Dedifferentiated amniotic fluid mesenchymal stem cell (primary cell): ENCODE measurements around the gene DDIT4.
A peak's percentile ranks its signal among the peaks of the same experiment; 100 is the strongest.

Source experiments
- DNase-seq: peaks from one replicate; pipeline ENCODE4 v3.0.0-alpha.2; 2016; ENCODE audit errors: extremely low spot score

Gene DDIT4

GRCh38 chr10:72316748-72317435 lies 43.2 kb downstream of the DDIT4 start:
- DNase-seq, result no peak

DNA sequence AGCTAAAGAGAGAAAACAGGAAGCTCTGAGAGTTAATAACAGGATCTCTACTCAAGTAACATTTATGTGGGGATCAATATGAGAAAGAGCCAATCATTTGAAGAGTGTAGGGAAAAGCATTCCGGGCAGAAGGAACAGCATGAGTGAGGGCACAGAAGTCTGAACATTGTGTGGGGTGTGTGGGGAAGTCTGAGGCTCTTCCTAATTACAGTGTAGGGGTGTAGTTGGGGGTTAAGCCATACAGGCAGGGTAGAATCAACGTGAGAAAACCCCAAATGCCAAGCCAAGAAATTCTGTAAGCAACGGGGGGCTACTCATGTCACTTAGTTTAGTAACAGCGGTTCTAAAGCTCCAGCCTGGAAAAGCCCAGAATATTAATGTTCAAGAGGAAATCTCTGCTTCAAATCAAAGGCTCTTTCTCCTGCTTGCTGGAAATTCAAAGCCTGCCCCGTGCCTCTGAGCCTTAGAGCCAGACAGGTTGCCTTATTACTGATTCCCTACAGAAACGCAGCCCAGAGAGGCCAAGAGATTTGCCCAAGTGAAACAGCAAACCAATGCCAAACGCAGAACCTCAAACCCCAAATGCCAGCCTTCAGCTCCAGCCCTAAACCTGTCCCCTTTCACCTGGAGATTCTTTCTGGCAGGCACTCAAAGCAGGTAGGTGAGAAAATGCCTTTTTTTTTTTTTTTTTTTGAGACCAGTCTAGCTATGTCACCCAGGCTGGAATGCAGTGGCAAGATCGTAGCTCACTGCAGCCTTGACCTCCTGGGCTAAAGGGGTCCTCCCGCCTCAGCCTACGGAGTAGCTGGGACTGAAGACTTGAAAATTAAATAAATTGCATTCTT lies 44.9 kb downstream of the DDIT4 start:
- DNase-seq, result no peak

GRCh38 chr10:72319416-72320254 lies 45.9 kb downstream of the DDIT4 start:
- DNase-seq, result peak; percentile 69

- peak; percentile 99 for DNase-seq
Observed at GRCh38 chr10:72320676-72321247, 47.0 kb downstream of the DDIT4 start.

DNA sequence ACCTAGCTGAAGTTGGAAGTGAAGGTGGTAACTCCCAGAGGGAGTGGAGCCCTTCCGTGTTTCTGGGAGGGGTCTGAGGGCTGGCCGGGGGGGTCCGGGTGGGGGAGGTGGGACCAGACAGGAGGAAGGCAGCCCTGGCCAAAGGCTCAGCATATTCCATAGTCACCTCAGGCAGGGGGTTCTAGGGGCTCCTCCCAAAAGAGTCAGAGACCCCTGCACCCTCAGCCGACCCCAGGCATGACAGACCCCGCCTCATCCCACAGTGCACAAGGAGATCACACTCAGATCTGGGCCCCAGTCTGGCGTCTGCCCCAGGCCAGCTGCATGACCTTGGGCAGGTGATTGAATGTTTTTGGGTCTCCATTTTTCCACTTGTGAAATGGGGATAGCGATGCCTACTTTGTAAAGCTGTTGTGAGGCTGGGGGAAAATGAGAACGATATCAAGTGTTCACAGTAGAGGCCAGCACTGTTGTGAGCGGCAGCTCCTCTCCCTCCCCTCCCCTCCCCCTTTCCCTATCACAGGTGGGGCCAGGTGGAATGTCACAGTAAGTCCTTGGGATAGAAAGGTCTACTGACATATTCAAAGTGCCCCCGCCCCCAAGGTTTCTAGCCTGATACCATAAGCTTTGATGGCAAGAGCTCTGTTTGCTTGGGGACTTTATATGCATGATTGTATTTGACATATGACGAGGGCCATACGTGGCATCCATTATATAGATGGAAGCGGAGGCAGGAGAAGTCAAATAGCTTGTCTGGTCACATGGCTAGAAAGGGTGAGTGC lies 47.7 kb downstream of the DDIT4 start:
- DNase-seq, result no peak

DNA sequence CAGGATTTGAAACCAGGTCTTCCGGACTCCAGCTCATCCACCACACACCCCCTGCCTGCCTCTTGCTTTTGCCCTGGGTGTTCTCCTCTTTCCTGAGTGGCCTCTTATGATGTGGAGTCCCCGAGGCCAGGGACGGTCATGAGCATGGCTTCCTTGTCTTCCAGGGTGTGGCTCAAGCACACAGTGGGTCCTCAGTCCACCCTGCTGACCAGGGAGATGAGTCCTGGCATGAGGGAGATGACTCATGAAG lies 48.2 kb downstream of the DDIT4 start:
- no peak for DNase-seq

GRCh38 chr10:72322280-72323058 lies 48.7 kb downstream of the DDIT4 start:
- no peak for DNase-seq

DNA sequence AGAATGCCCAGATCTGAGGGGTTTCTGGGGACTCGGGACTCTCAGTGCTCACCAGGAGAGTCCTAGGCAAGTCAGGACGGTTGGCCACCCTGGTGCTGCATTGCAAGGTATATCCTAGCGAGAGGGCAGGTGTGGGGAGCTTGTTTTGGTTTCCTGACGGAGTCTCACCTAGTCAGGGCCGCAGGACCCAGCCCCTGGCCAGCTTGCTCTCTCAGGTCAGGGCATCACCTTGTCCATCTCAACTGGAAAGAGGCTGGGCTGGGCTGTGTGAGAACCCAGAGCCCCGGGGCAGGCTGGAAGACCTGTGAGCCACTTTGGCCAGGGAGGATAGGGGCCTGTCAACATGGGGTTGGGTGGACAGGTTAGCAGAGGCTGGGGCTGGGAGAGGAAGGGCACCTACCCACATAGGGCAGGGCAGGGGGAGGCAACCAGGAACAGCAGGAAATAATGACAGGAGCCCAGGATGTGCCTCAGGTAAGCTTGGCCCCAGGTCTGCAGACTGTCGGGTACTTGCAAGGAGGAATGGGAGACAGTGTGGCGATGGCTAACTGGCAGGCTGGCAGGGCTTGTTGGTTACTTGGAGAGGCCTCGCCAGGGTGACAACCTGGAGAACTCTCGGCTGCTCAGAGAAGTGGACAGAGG lies 49.5 kb downstream of the DDIT4 start:
- DNase-seq, result no peak

- DNase-seq, result no peak
Observed at GRCh38 chr10:72323771-72324191, 50.1 kb downstream of the DDIT4 start.
